GM18867 (cell line): Measurements from ENCODE around the gene NF1.
"Not testable (repeated sequence)": the region's sequence is repeated elsewhere in the genome, so short reads cannot be mapped to it uniquely, and the experiment has no call there.

Experiments used
- ATAC-seq: cut with Tn5 transposase; IDR thresholded peaks from one replicate; pipeline ENCODE4 v1.9.1; 2021; ENCODE audit warnings: mild to moderate bottlenecking, moderate library complexity; ENCODE audit not compliant: unreplicated experiment

NF1 gene

GRCh38 chr17:31289790-31290189 is 195.0 kb downstream of the NF1 start:
- ATAC-seq = no peak

DNA sequence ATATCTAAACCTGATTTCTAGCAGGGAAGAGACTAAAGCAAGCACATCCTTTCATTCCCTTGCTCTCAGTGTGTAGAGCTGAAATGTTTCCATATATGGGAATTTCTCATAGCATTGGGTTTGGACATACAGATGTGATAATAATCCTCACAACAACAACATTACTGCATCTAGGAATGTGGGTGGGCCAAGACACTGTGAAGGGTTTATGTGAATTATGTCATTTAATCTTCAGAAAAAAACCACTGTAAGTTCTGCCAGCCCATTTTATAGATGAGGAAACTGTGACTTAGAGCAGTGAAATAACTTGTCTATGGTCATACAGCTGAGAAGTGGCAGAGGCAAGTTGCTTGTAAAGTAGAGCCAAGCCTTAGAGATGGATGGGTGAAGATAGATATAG is 197.0 kb downstream of the NF1 start:
- ATAC-seq = no peak

DNA sequence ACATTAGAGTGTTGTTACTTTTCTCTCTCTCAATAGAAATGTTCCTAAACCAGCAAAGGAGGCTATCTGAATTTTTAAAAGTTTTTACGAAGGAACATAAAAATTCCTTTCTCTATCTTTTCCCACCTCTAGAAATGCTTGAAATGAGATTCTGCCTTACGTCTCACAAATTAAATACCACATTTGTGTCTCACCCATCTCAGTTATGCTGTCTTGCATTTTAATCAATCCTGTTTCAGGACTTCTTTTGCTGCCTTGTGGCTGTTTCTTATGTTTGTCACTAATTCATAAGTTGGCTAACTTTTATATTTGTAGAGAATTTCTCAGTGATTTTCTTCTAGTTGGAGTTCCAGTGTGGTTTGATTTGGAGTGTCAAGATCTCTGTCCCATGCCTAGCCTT is 198.8 kb downstream of the NF1 start:
- no peak for ATAC-seq

GRCh38 chr17:31294231-31294630 is 199.5 kb downstream of the NF1 start:
- no peak for ATAC-seq

DNA sequence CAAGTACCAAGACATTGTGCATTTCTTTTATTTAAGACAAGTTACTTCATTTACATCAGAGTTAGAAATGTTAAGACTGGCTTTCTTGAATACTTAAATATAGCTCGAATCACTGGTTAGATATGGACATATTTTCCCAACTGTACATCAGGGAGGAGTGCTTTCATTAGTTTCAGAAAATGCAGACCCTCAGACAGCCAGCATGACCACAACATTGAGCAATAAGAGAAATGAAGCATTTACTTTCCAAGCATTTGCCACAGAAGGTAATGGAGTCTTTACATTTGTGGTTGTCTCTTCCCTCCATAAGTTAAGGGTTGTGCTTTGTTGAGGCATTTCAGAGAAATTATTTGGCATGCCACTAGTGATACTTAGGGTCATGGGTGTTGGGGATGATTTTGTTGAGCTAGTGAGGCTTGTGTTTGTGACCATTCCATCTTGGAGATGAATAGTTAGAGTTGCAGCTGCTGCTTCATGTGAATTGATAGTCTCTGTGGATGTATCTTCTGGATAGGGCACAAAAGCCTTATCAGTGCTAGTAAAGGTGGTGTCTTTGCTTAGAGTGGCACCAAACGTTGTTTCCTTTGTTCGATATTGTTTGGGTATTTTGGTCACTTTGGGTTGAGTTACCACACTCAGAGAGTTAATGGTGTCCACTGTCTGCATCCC is 200.2 kb downstream of the NF1 start:
- no peak for ATAC-seq

- no peak for ATAC-seq
Observed at GRCh38 chr17:31295489-31295871, 200.7 kb downstream of the NF1 start.

DNA sequence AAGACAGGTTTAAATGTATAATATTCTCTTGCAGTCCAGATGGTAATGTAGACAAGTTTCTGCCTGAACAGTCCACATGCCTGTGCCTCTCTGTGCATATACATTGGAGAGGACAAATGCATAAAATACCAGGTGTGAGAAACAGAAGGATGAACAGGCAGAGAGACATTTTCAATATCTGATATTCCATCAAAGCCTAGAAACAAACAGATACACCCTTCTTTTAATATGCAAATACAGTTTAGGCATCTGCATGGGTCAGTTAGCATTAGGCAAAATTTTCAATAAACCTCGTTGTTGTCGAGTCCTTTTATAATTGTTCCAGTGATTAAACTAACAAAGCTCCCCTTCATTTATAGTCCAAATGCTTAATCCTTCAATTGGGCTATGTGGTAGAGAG is 201.4 kb downstream of the NF1 start:
- ATAC-seq = no peak

DNA sequence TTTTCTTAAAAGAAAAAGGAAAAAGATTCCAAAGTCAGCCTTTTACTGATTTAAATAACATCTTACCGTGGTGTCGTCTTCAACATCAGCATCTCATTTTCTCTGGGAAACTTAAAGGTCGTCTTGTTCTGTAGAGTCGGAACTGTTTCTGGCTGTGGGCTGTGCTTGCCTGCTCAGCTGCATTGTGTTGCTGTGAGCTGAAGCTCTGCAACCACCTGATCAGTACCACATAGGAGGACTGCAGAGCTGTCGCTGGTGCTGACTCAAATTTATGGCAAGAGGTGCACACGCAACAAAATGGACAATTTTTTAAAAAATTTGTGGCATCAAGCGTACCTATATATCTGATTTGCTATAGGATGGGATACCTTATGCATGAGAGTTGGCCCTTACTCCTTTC is 202.3 kb downstream of the NF1 start, which contains the start of gene OMG:
Gene OMG, minus strand, starts transcription at position 150 of the 400 bp plus-strand sequence. CDS start 908 bp downstream, outside the sequence.
- ATAC-seq = no peak

- no peak for ATAC-seq
Observed at GRCh38 chr17:31299624-31300023, 204.8 kb downstream of the NF1 start.

GRCh38 chr17:31307640-31308039 is 212.9 kb downstream of the NF1 start:
- no peak for ATAC-seq

GRCh38 chr17:31308372-31309334 is 213.9 kb downstream of the NF1 start:
- ATAC-seq = no peak

GRCh38 chr17:31309556-31309955 is 214.8 kb downstream of the NF1 start:
- ATAC-seq = peak; percentile 40

DNA sequence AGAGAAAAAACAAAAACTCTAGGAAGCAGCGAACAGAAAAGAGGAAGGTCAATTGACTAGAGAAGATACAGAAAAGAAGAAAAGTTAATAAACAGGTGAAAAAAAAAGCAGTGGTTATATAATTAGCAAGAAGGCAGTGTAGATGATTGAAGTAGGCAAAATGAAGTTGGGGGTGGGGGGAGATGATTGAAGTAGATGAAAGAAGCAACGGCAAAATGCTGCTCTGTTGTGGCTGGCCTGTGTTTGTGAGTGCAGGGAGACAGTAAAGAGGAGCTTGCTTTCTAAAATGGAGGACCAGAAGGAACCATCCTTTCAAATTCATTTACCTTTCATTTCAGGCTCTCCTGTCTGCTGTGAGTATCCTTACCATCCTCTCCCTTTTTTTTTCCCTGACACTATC is 215.5 kb downstream of the NF1 start:
- ATAC-seq = no peak

GRCh38 chr17:31310886-31311285 is 216.1 kb downstream of the NF1 start:
- no peak for ATAC-seq

DNA sequence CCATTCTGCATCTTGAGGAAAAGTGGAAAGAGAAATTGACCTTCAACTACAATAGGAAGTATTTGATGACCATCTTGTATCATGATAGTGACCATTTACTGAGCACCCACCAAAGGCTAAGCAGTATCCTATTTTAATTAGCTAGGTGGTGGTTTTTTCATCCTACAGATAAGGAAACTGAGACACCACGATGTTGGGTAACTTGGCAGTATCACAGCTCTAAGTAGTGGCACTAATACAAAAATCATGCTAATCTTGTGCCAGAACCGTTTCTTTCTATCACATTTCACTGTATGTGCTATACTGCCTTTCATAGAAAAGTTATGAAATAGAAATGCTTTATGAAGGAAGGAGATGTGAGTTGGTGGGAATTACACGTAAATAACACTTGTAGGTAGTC is 216.7 kb downstream of the NF1 start:
- ATAC-seq = no peak

- ATAC-seq = not testable (repeated sequence)
Observed at GRCh38 chr17:31312223-31312622, 217.4 kb downstream of the NF1 start.

GRCh38 chr17:31313982-31314781 is 219.4 kb downstream of the NF1 start, which contains the start of gene EVI2B:
Gene EVI2B (minus strand): TSS chr17:31314054. CDS start chr17:31305609, 8,445 bp downstream.
- peak; percentile 36 for ATAC-seq

GRCh38 chr17:31314782-31315100 is 220.0 kb downstream of the NF1 start:
- ATAC-seq = no peak

DNA sequence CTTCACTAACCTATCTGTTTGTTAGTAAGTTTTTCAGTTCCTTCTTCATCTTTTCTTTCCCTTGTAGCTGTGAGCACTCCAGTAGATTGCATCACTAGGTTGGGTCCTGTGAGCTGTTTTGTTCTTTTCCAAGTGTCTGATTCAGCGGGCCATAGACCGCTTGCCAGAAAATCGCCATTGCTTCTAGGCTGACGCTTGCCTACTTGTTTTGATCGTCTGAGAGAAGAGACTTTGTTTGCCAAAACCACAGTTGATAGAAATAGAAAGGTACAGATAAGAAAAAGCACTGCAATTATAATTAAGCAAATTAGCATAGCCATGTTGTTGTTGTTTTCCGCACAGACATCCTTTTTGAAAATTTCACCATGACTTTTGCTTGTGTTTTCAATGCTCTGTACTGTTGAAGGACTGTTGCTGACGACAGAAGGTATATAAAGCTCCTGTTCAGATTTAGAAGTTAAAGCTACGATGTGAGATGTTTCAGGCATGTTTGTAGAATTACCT is 223.6 kb downstream of the NF1 start:
- ATAC-seq = peak; percentile 30

DNA sequence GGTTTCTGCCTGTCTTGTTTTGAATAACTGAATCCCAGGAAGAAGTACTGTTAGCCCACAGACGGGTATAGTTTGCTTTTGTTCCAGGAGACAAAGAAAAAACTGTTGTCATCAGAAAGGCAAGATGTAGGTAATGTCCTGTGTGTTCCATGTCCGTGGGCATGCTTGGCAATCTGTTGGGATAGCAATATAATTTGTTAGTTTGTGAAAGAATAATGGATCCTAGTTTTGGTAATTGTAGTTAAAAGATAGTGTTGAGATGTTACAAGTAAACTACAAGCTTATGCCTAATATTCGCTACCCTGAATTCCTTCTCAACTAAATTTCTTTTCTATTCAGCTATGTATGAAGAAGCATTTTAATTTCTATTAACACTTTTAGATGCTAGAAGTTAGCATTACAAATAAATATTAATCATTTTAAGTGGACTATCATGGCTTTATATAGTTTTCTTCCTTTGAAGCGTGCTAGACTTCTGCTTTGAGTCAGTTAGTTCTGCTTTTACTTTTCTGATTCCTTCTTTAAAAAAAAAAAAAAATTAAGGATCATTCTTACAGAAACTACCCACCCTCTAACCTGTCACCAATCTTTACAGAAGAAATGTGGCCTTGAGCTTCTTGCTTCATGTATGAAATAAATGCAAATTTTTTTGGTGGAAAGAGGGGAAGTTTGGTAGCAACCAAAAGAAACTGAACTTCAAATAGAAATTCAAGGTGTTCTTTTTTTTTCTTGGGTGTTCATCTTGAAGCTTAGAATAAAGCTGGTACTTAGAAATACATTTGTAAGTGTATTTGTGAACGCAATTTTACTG is 224.3 kb downstream of the NF1 start:
- peak; percentile 39 for ATAC-seq
